ENCODE measurements around the gene LRRC27.

GRCh38 chr10:132390170-132390920, 58.4 kb downstream of the LRRC27 start:
- TF ChIP-seq CTCF (IDR thresholded peaks at IDR 0.05) = no peak
- no peak for TF ChIP-seq POLR2A (IDR thresholded peaks at IDR 0.05)
